ENCODE data around the gene ADGRL3.

ADGRL3 gene

DNA sequence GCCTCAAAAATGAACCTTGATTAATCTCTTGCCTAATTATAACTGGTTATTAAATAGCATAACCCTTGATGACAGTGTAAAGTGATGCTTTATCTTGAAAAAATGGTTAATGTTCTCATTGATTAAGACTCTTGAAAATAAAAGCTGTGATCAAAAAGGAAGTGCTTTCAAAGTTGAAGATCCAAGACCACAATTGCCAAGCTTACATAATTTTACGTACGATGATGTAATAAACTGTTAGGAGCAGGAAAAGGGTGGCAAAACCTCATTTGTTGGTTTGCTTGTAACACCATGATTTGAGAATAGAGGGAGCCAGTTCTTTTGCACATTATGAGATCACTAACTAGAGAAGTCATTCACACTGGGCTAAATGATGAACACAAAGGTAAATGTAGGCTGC lies 322.2 kb downstream of the ADGRL3 start:
- DNase-seq (ENCODE audit: low read depth, low spot score) = no peak

DNA sequence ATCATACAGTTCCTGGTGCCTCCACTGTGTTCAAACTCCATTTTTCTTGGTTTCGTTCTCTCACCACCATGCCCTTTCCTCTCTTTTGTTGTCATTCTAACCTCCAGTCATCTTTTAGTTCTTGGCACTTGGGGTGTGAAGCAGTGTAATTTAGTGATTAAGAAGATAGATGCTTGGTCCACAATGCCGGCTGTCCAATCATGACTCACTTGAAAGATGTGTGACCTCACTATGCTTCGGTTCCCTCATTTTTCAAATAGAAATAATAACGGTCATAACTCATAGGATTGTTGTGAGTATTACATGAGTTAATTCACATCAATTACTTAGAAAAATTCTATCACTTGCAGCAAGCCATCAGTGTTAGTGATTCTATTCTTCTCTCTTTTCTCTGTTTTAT lies 327.8 kb downstream of the ADGRL3 start:
- DNase-seq (ENCODE audit: low read depth, low spot score) = no peak
- H3K27ac ChIP-seq = no peak overlapping the region

More for the DNA sequence above, 322.2 kb downstream of the ADGRL3 start:
- H3K27ac ChIP-seq = no peak overlapping the region

DNA sequence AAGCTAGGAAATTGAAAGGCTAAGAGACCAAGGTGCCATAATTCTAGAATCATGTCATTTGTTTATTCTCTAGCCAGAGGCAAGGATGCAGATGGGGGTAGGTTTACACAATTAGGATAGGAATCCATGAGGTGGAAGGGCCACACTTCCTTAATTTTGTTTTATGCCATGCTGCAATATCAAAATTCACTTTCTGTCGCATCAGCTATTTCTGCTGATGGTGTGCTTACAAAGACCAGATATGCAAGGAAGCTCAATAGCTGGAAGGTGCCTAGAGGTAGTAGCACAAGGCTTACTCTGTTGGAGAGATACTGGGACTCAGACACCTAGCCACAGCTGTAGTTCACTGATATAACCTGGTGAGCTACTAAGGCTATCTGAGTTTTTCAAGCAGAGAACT lies 328.5 kb downstream of the ADGRL3 start:
- no peak for DNase-seq (ENCODE audit: low read depth, low spot score)
- H3K27ac ChIP-seq = no peak overlapping the region

DNA sequence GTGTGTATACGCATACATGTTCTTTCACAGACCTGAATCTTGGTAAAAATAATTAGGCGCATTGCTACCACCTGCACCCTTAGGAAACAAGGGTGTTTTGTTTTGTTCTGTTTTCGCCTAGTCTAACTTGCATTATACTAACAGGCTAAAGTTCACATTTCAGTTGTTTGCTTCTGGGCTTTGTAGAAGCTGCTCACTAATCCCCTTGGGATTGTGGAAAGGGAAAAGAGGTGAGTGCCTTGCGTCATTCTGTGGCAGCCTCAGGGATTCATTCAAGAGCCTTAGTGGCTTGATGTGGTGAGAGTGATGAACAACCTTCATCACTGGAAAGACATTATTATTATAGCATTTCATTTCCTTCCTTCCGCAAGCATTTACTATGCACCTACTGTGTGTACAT lies 331.1 kb downstream of the ADGRL3 start:
- H3K27ac ChIP-seq = no peak overlapping the region
- DNase-seq (ENCODE audit: low read depth, low spot score) = no peak

- peak; percentile 24 for DNase-seq (ENCODE audit: low read depth, low spot score)
- H3K27ac ChIP-seq = no peak overlapping the region
Measured at GRCh38 chr4:61532336-61533000, 332.3 kb downstream of the ADGRL3 start.

DNA sequence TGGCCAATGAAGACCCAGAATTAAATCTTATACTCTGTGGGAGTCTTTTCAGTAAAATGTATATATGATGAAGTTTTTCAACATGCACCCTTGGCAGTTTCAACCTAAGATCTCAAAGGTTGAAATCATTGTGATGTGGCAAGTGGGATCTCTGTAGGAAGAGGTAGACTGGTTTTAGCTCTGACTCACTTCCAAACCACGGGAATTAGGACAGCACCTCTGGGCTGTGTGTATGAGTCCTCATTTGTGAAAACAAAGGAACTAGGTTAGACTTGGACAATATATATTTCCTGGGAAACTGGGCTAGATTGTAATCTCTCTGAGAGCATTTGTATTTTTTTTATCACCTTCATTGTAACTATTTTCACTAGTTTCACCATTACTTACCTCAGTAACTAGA lies 333.0 kb downstream of the ADGRL3 start:
- DNase-seq (ENCODE audit: low read depth, low spot score) = peak; percentile 65
- H3K27ac ChIP-seq = no peak overlapping the region

GRCh38 chr4:61540944-61541343 lies 340.8 kb downstream of the ADGRL3 start:
- DNase-seq (ENCODE audit: low read depth, low spot score) = no peak
- H3K27ac ChIP-seq = no peak overlapping the region

DNA sequence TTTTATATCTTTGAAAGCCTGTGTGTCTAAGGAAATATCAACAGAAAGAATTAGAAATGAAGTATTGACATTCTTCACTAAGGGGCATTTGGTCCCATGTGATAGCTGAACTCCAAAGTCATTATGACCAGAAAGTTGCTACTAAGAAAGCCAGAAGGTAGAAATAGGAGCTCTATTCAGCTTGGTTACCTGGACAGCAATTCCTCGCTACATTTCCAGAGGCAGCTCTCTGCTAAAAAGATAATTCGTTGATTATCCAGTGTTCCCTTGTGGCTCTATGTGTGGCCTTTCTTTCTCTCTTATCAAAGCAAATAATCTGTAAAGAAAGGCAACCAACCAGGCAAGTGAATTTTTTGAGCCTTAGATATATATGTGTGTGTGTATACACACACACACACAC lies 341.3 kb downstream of the ADGRL3 start:
- no peak overlapping the region for H3K27ac ChIP-seq
- no peak for DNase-seq (ENCODE audit: low read depth, low spot score)

GRCh38 chr4:61543976-61544375 lies 343.9 kb downstream of the ADGRL3 start:
- DNase-seq (ENCODE audit: low read depth, low spot score) = peak; percentile 22

GRCh38 chr4:61545902-61546480 lies 345.9 kb downstream of the ADGRL3 start:
- DNase-seq (ENCODE audit: low read depth, low spot score) = no peak
- no peak overlapping the region for H3K27ac ChIP-seq

More at GRCh38 chr4:61543976-61544375, 343.9 kb downstream of the ADGRL3 start:
- no peak overlapping the region for H3K27ac ChIP-seq

- H3K27ac ChIP-seq = no peak overlapping the region
- no peak for DNase-seq (ENCODE audit: low read depth, low spot score)
Measured at GRCh38 chr4:61549336-61549735, 349.2 kb downstream of the ADGRL3 start.

GRCh38 chr4:61553557-61554125 lies 353.5 kb downstream of the ADGRL3 start:
- no peak for DNase-seq (ENCODE audit: low read depth, low spot score)

GRCh38 chr4:61555789-61556188 lies 355.7 kb downstream of the ADGRL3 start:
- H3K27ac ChIP-seq = no peak overlapping the region
- no peak for DNase-seq (ENCODE audit: low read depth, low spot score)

More at GRCh38 chr4:61553557-61554125, 353.5 kb downstream of the ADGRL3 start:
- no peak overlapping the region for H3K27ac ChIP-seq

GRCh38 chr4:61556277-61556676 lies 356.2 kb downstream of the ADGRL3 start:
- no peak overlapping the region for H3K27ac ChIP-seq
- DNase-seq (ENCODE audit: low read depth, low spot score) = no peak

DNA sequence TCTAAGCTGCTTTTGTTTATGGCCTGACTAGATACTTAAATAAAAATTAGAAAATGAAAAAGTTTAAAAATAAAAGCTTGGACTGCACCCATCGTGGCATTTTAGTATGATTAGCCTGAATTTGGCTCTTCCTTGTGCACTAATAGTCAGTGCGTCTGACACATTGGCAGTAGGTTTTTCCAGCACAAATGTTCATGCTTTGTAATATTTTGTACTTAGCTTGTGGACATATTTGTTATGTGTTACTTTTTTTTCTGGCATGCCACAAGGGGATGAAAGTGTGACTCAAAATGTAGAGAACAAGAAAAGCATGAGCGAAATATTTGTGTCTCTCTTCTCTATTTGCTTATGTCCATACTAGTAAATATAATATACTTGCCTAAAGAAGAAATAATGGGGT lies 359.3 kb downstream of the ADGRL3 start:
- no peak for DNase-seq (ENCODE audit: low read depth, low spot score)
- H3K27ac ChIP-seq = no peak overlapping the region

GRCh38 chr4:61561028-61561427 lies 360.9 kb downstream of the ADGRL3 start:
- DNase-seq (ENCODE audit: low read depth, low spot score) = no peak
- H3K27ac ChIP-seq = no peak overlapping the region

- DNase-seq (ENCODE audit: low read depth, low spot score) = no peak
- H3K27ac ChIP-seq = no peak overlapping the region
Measured at GRCh38 chr4:61571761-61572559, 371.8 kb downstream of the ADGRL3 start.

DNA sequence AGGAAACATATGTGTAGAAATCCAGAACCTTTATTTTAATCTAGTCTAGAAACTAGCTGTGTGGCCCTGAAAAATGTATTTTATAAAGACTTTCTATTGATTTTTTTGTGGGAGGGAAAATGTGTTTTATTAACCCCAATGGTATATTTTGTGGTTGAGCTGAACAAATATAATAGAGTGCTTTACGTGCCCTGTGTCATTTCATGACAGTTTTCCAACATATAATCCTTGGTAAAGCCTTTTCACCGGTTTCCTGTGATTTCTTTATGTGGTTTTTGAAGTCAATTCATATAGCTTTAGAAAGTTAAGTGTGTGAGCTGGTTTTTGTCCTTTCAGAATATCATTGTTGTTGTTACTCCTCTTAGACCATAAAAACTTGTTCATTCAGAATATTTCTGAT lies 375.7 kb downstream of the ADGRL3 start:
- no peak overlapping the region for H3K27ac ChIP-seq
- DNase-seq (ENCODE audit: low read depth, low spot score) = no peak

DNA sequence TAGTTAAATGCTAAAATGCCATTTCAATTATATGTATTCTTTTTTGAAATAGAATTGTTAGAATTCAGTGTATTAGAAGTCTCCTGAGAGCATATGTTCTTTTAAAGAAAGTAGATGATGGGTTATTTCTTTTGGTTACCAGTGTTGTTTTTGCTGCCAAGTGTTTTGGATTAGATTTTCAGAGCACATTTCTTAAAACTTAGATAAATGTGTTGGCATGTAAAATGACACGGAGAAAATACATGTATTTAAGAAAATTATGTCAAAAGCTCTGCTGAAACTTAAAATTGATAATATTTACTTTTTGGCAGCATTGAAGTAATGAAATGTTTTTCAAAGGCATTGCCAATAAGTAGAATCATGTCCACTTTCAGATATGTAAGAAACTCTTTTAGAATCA lies 379.7 kb downstream of the ADGRL3 start:
- no peak overlapping the region for H3K27ac ChIP-seq
- DNase-seq (ENCODE audit: low read depth, low spot score) = no peak

DNA sequence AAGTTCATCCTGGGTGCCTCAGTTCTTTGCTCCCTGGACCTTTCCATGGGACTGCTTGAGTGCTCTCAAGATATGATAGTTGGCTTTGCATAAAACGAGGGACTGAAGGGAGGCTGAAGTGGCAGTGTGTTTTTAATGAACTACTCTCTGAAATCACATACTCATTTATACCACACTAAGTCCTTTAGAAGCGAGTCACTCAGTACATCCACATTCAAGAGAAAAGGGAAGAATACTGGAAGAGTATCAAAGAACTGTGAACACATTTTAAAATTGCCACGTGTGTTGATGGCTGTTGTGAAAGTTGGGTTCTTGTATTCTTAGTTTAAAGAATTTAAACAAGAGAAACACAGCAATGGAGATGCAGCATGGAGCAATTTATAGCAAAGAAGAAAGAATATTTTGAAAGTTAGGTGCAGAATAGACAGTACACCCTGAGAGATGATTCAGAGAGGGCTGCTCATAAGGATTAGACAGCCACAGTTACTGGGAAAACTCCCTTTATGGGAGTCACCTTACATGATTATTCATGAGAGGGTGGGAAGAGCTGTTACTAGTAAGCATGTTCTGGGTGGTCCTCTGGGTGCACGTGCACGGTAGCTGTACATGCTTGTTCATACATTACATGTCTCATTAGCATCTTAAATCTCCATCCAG lies 380.7 kb downstream of the ADGRL3 start:
- no peak for DNase-seq (ENCODE audit: low read depth, low spot score)
- H3K27ac ChIP-seq = no peak overlapping the region

- no peak overlapping the region for H3K27ac ChIP-seq
- DNase-seq (ENCODE audit: low read depth, low spot score) = peak; percentile 45
Measured at GRCh38 chr4:61583696-61584095, 383.6 kb downstream of the ADGRL3 start.
